ENCODE data around the gene ZDHHC13.

ZDHHC13 gene

GRCh38 chr11:19092850-19093249 is 24.1 kb upstream of the ZDHHC13 start:
- no peak for TF ChIP-seq CTCF (IDR thresholded peaks at IDR 0.05; ENCODE audit: low read depth, low read length, missing control alignments)
- no peak for DNase-seq
- in situ Hi-C loops (cut with HindIII; ENCODE audit: low pct_ligation_motif_present, low sequenced_read_pairs), result no loop called here
- H3K27me3 ChIP-seq (replicated peaks), result no peaks in the 10 kb centered on the region
- H3K27ac ChIP-seq, result no peak overlapping the region
- H3K4me3 ChIP-seq (ENCODE audit: low read depth, low read length), result no peak overlapping the region
- H3K36me3 ChIP-seq (replicated peaks), result no peaks in the 10 kb centered on the region

GRCh38 chr11:19093976-19094375 is 23.0 kb upstream of the ZDHHC13 start:
- Histone ChIP-seq H3K4me3 (ENCODE audit: low read depth, low read length) (no peak overlapping the region), H3K27me3 (replicated peaks) (no peaks in the 10 kb centered on the region), H3K36me3 (replicated peaks) (no peaks in the 10 kb centered on the region), H3K27ac (no peak overlapping the region)
- DNase-seq, result no peak
- TF ChIP-seq CTCF (IDR thresholded peaks at IDR 0.05; ENCODE audit: low read depth, low read length, missing control alignments), result no peak
- in situ Hi-C loops (cut with HindIII; ENCODE audit: low pct_ligation_motif_present, low sequenced_read_pairs), result no loop called here

- Histone ChIP-seq H3K27me3 (replicated peaks) (no peaks in the 10 kb centered on the region), H3K36me3 (replicated peaks) (no peaks in the 10 kb centered on the region), H3K27ac (no peak overlapping the region), H3K4me3 (ENCODE audit: low read depth, low read length) (no peak overlapping the region)
- TF ChIP-seq CTCF (IDR thresholded peaks at IDR 0.05; ENCODE audit: low read depth, low read length, missing control alignments), result no peak
- in situ Hi-C loops (cut with HindIII; ENCODE audit: low pct_ligation_motif_present, low sequenced_read_pairs), result no loop called here
- no peak for DNase-seq
Measured at GRCh38 chr11:19094859-19095258, 22.1 kb upstream of the ZDHHC13 start.

- no peak for DNase-seq
- Histone ChIP-seq H3K4me3 (ENCODE audit: low read depth, low read length) (no peak overlapping the region), H3K27ac (no peak overlapping the region), H3K36me3 (replicated peaks) (no peaks in the 10 kb centered on the region), H3K27me3 (replicated peaks) (no peaks in the 10 kb centered on the region)
- TF ChIP-seq CTCF (IDR thresholded peaks at IDR 0.05; ENCODE audit: low read depth, low read length, missing control alignments), result no peak
- in situ Hi-C loops (cut with HindIII; ENCODE audit: low pct_ligation_motif_present, low sequenced_read_pairs), result no loop called here
Measured at GRCh38 chr11:19099093-19099492, 17.9 kb upstream of the ZDHHC13 start.

- Histone ChIP-seq H3K27me3 (replicated peaks) (no peaks in the 10 kb centered on the region), H3K27ac (no peak overlapping the region), H3K4me3 (ENCODE audit: low read depth, low read length) (no peak overlapping the region), H3K36me3 (replicated peaks) (no peaks in the 10 kb centered on the region)
- no peak for DNase-seq
- TF ChIP-seq CTCF (IDR thresholded peaks at IDR 0.05; ENCODE audit: low read depth, low read length, missing control alignments), result no peak
- in situ Hi-C loops (cut with HindIII; ENCODE audit: low pct_ligation_motif_present, low sequenced_read_pairs), result no loop called here
Measured at GRCh38 chr11:19100885-19101284, 16.1 kb upstream of the ZDHHC13 start.

GRCh38 chr11:19101796-19102520 is 15.0 kb upstream of the ZDHHC13 start:
- H3K4me3 ChIP-seq (ENCODE audit: low read depth, low read length), result no peak overlapping the region
- in situ Hi-C loops (cut with HindIII; ENCODE audit: low pct_ligation_motif_present, low sequenced_read_pairs), result no loop called here
- no peak for DNase-seq
- no peak overlapping the region for H3K27ac ChIP-seq
- TF ChIP-seq CTCF (IDR thresholded peaks at IDR 0.05; ENCODE audit: low read depth, low read length, missing control alignments), result no peak
- H3K36me3 ChIP-seq (replicated peaks), result no peaks in the 10 kb centered on the region
- H3K27me3 ChIP-seq (replicated peaks), result no peaks in the 10 kb centered on the region
